ENCODE results near the gene IL6ST.

DNA sequence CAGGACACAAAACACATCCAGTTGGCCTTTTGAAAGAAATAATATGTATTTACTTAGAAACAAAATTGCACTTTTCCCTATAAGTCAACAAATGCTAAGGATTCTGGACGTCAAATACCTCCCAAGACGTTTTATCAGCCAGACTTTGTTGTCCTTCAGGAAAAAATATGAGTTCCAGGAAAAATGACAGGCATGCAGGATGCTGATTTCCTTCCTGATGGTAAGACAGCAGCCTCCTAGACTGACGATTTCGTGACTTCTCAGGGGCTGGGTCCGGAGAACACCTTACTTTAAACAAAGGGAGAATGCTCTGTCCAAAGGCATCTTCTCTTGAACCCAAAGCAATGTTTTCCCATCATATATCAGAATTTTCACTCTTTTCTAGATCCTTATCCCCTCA is 69.1 kb downstream of the IL6ST start:
- TF ChIP-seq, protein P1, sequence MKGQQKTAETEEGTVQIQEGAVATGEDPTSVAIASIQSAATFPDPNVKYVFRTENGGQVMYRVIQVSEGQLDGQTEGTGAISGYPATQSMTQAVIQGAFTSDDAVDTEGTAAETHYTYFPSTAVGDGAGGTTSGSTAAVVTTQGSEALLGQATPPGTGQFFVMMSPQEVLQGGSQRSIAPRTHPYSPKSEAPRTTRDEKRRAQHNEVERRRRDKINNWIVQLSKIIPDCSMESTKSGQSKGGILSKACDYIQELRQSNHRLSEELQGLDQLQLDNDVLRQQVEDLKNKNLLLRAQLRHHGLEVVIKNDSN (IDR thresholded peaks at IDR 0.05): no peak
- TF ChIP-seq RAD21 (IDR thresholded peaks at IDR 0.05; ENCODE audit: low read depth) (no peak), FOXM1 (IDR thresholded peaks at IDR 0.05; ENCODE audit: borderline replicate concordance, low read depth) (no peak), TAF1 (IDR thresholded peaks at IDR 0.05; ENCODE audit: low read depth) (no peak), YY1 (IDR thresholded peaks at IDR 0.05; ENCODE audit: low read depth) (no peak), CEBPB (IDR thresholded peaks at IDR 0.05) (no peak), ZBTB7A (IDR thresholded peaks at IDR 0.05; ENCODE audit: low read depth) (no peak), TEAD4 (IDR thresholded peaks at IDR 0.05) (no peak), NFIC (IDR thresholded peaks at IDR 0.05) (no peak), EP300 (IDR thresholded peaks at IDR 0.05; ENCODE audit: borderline replicate concordance) (no peak)
- TF ChIP-seq, protein P2, sequence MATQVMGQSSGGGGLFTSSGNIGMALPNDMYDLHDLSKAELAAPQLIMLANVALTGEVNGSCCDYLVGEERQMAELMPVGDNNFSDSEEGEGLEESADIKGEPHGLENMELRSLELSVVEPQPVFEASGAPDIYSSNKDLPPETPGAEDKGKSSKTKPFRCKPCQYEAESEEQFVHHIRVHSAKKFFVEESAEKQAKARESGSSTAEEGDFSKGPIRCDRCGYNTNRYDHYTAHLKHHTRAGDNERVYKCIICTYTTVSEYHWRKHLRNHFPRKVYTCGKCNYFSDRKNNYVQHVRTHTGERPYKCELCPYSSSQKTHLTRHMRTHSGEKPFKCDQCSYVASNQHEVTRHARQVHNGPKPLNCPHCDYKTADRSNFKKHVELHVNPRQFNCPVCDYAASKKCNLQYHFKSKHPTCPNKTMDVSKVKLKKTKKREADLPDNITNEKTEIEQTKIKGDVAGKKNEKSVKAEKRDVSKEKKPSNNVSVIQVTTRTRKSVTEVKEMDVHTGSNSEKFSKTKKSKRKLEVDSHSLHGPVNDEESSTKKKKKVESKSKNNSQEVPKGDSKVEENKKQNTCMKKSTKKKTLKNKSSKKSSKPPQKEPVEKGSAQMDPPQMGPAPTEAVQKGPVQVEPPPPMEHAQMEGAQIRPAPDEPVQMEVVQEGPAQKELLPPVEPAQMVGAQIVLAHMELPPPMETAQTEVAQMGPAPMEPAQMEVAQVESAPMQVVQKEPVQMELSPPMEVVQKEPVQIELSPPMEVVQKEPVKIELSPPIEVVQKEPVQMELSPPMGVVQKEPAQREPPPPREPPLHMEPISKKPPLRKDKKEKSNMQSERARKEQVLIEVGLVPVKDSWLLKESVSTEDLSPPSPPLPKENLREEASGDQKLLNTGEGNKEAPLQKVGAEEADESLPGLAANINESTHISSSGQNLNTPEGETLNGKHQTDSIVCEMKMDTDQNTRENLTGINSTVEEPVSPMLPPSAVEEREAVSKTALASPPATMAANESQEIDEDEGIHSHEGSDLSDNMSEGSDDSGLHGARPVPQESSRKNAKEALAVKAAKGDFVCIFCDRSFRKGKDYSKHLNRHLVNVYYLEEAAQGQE (IDR thresholded peaks at IDR 0.05; ENCODE audit: low read depth): no peak
- TF ChIP-seq, protein P3, sequence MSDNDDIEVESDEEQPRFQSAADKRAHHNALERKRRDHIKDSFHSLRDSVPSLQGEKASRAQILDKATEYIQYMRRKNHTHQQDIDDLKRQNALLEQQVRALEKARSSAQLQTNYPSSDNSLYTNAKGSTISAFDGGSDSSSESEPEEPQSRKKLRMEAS (IDR thresholded peaks at IDR 0.05): no peak

All from Ishikawa (cell line).